NCI-H1694 (cell line): ENCODE data around the gene CCL17.
A peak's percentile ranks its signal among the peaks of the same experiment; 100 is the strongest.
"Not testable (repeated sequence)": the region's sequence is repeated elsewhere in the genome, so short reads cannot be mapped to it uniquely, and the experiment has no call there.

Experiments
- DNase-seq: peaks from one replicate; lab custom pipeline; 2025; lab: John Stamatoyannopoulos, UW

Gene CCL17

GRCh38 chr16:57432989-57433388 is 28.4 kb downstream of the CCL17 start:
- DNase-seq = no peak

DNA sequence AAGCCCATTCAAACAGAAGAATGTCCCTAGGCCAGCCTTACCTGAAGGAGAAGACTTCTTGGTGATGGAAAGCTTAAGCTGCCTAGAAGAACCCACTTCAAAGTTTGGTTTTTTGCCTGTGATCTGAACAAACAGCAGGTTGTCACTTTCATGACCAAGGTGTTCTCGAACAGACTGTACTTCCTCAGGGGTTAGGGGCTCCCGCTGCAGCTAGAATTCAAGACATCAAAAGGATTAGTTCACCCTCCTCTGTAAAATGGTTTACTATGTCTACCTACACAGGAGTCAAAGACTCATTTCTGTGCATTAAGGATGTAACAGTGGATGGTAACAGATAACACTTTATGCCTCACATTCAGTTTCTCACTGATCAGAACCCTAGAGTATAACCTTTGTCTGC is 29.4 kb downstream of the CCL17 start:
- no peak for DNase-seq

GRCh38 chr16:57435838-57436237 is 31.3 kb downstream of the CCL17 start:
- DNase-seq = no peak

- DNase-seq = not testable (repeated sequence)
Observed at GRCh38 chr16:57439947-57440346, 35.4 kb downstream of the CCL17 start.

- DNase-seq = not testable (repeated sequence)
Observed at GRCh38 chr16:57440551-57440950, 36.0 kb downstream of the CCL17 start.

- DNase-seq = no peak
Observed at GRCh38 chr16:57444711-57445110, 40.1 kb downstream of the CCL17 start.

- DNase-seq = no peak
Observed at GRCh38 chr16:57445510-57445909, 40.9 kb downstream of the CCL17 start.

DNA sequence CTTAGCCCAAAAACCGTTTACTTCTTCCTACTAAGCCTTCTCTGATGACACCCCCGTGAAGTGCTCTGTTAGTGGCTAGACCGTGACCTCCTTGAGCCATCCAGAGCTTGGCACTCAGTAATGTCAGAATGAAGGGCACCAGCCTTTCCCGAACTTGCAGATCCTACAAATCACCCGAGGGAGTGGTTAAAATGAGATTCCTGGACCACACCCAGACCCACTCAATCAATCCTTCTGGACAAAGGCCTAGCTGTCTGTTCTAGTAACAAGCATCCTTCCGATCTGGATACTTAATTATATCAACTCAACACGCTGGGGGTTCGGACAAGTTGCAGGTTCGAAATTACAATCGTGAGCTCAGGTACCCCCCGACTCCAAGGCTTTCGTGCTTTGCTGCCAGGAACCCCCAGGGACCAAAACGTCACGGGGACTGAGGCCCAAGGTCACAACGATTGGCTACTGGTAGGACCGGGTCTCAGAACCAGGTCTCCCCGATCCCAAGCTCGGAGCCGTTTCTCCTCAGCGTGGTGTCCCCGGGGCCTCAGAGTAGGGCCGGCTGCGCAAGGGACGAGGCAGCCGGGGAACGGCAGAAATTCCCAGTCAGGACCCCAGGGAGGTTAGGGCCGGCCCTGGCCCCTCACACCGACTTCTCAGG is 42.1 kb downstream of the CCL17 start:
- peak; percentile 26 for DNase-seq

DNA sequence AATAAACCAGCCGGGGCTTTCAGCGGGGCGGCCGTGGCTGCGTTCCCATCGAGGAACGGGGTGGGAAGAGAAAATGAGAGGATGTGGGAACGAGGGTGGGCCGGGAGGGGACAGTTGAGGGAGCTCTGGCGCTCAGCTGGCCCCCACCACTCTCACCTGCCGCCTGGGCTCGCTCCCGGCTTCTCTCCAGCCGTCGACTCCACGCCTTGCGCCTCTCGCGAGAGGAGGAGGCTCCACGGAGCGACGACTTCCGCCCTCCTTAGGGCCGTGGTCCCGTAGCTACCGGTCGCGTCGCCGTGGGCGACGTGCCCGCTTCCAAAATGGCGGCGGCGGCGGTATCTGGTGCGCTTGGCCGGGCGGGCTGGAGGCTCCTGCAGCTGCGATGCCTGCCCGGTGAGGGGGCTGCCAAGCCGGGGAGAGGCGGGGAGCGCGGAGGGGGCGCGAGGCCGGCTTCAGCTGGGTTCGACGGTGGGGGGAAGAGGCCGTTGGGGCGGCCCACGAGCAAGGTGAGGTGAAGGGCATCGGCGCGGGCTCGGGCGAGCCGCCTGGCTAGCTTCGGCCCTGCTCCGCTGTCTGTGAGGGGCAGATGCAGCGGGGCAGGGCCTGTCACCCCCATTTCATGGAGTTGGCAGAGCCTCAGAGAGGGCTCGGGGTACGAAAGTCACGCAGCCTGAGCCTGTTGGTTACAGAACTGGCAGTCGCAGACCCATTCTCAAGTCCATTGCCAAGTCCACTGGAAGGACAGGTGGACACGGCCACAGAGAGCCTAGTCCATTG is 42.8 kb downstream of the CCL17 start, which contains the start of the genes CIAPIN1 and COQ9:
Gene CIAPIN1, minus strand, starts transcription at position 200 of the 777 bp plus-strand sequence. CDS start 6,457 bp downstream, outside the sequence.
Gene COQ9, plus strand, starts transcription at position 294 of the 777 bp plus-strand sequence. Its CDS starts 27 bp downstream, at position 321.
- DNase-seq = peak; percentile 82

- DNase-seq = no peak
Observed at GRCh38 chr16:57452021-57452420, 47.5 kb downstream of the CCL17 start.

DNA sequence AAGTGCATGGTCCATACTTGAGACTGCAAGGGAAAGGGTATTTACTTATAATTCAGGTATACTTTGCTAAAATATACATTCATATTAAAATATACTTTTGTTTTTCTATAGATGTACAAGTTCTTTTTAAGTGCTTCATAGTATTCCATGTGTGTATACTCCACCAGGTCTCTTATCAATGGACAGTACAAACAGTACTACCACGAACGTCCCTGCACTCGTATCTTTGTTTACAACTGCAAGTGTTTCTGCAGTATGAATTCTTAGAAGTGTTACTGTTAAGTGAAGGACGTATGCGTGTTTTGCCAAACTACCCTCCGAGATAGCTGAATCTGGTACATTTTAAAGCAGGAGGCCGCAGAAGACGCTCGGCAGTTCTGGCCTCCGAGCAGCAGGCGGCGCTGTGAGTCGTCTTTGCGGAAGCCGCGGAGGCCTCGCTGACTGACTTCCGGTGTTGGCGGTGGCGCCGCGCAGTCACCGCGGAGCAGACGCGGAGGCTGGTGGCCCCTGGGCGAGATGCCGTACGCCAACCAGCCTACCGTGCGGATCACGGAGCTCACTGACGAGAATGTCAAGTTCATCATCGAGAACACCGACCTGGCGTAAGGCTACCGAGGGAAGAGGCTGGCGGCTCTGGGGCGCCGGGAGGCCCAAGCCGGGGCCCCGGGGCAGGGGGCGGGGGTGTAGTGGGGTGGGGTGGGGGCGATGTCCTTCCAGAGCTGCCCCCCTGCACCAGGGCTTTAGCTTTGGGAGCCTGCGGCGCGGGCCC is 57.8 kb downstream of the CCL17 start, which contains the start of gene POLR2C:
Gene POLR2C, plus strand, starts transcription at position 471 of the 769 bp plus-strand sequence. Its CDS starts 46 bp downstream, at position 517.
- peak; percentile 44 for DNase-seq

DNA sequence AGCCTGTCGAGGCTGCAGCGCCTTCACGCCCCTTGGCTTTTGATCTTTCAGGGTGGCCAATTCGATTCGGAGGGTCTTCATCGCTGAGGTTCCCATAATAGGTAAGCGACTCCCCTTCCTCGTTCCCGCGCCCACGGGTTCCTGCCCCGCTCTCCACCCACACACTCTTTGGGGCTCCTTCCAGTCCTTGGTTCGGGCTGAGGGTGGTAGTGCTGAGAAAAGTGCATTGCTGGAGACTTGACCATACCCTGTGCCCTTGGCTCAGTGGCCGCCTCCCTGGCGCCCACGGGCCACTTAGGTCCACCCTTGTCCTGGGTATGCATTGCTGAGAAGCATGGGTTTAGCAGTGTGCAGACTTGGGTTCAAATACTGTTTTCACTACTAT is 58.4 kb downstream of the CCL17 start:
- DNase-seq = no peak

- no peak for DNase-seq
Observed at GRCh38 chr16:57464523-57464922, 60.0 kb downstream of the CCL17 start.
